A549 (cell line): ENCODE measurements around the gene NTNG2. TPM values are rescaled to one million over a fixed set of nuclear protein-coding genes. Genes with fewer than 3 reads are reported as not detected.

Source experiments
- ATAC-seq, 2 experiments: fragments of 200-7000 bp in 1 of 2; fragments of >200 bp in 1 of 2; cut with Nextera tagmentation in 1 of 2; cut with Tn5 transposase in 1 of 2; 3 replicates each; pipeline versions ENCODE4 v1.8.0 to v1.9.1; 2018 to 2020; ENCODE audit warnings: mild to moderate bottlenecking in 1 of 2, moderate library complexity in 1 of 2
- CTCF ChIA-PET: fragments of 300-600 bp; sonication (Branson Sonifier 250); formaldehyde crosslinking; extraction: SDS; loops from one replicate; lab custom pipeline; 2021; ENCODE audit warnings: antibody characterized with exemption, inconsistent platforms; lab: Yijun Ruan, JAX
- POLR2A ChIA-PET: fragments of 350-600 bp; formaldehyde crosslinking; extraction: SDS; loops from one replicate; lab custom pipeline; 2021; ENCODE audit warnings: antibody characterized with exemption, inconsistent platforms; lab: Yijun Ruan, JAX
- DNase-seq, 2 experiments: peaks; one replicate each; pipeline versions ENCODE4 v3.0.0 to v3.0.0-alpha.2; 2011 to 2016; ENCODE audit warnings: low read depth in 1 of 2, low spot score in 1 of 2
- FAIRE-seq: peaks from 2 replicates; lab custom pipeline; 2011; peaks lifted over from hg19 to GRCh38; lab: Jason Lieb, UNC
- H3K27ac ChIP-seq, 2 experiments: fragments of >200 bp; sonication (Bioruptor Twin); formaldehyde crosslinking; 3 replicates each; pipeline ENCODE4 v1.5.1; 2016 to 2017
- H3K4me1 ChIP-seq: fragments of >200 bp; sonication (Bioruptor Twin); formaldehyde crosslinking; 3 replicates; pipeline ENCODE4 v1.6.1; 2016
- H3K4me2 ChIP-seq: fragments of >200 bp; sonication (Bioruptor Twin); formaldehyde crosslinking; 3 replicates; pipeline ENCODE4 v1.6.1; 2016
- H3K4me3 ChIP-seq: fragments of >200 bp; sonication (Bioruptor Twin); formaldehyde crosslinking; 3 replicates; pipeline ENCODE4 v1.5.1; 2016
- H3K9me3 ChIP-seq: fragments of >200 bp; sonication (Bioruptor Twin); formaldehyde crosslinking; 3 replicates; pipeline ENCODE4 v1.6.1; 2016
- ATOH8 ChIP-seq: fragments of 250-450 bp; sonication (Bioruptor Pico); IDR thresholded peaks from 2 replicates; pipeline ENCODE4 v1.5.0; 2020; ENCODE audit warnings: low read depth, mild to moderate bottlenecking, moderate library complexity
- CBX2 ChIP-seq: fragments of 200-600 bp; sonication (generic); IDR thresholded peaks from 2 replicates; pipeline ENCODE4 v1.6.1; 2016; ENCODE audit warnings: low read depth, mild to moderate bottlenecking, borderline replicate concordance
- CBX8 ChIP-seq: fragments of 200-600 bp; sonication (generic); IDR thresholded peaks from 2 replicates; pipeline ENCODE4 v1.6.1; 2016
- EP300 ChIP-seq, 2 experiments: fragments of >200 bp; sonication (Bioruptor Twin); formaldehyde crosslinking; IDR thresholded peaks; 2 replicates in 1 of 2; 3 replicates in 1 of 2; pipeline ENCODE4 v1.6.1; 2016 to 2017
- FOSB ChIP-seq: fragments of 250-450 bp; sonication (Bioruptor Pico); IDR thresholded peaks from 2 replicates; pipeline ENCODE4 v1.5.0; 2020; ENCODE audit warnings: mild to moderate bottlenecking, moderate library complexity
- GATA3 ChIP-seq: IDR thresholded peaks from 2 replicates; pipeline ENCODE4 v1.6.1; 2012; ENCODE audit warnings: borderline replicate concordance
- HEYL ChIP-seq: fragments of 250-450 bp; sonication (Bioruptor Pico); IDR thresholded peaks from 2 replicates; pipeline ENCODE4 v1.8.0; 2021; ENCODE audit warnings: mild to moderate bottlenecking, moderate library complexity
- HOXA7 ChIP-seq: fragments of 250-450 bp; sonication (Bioruptor Pico); IDR thresholded peaks from 2 replicates; pipeline ENCODE4 v1.5.0; 2020; ENCODE audit warnings: mild to moderate bottlenecking, moderate library complexity
- JUN ChIP-seq, 2 experiments: fragments of >200 bp; sonication (Bioruptor Twin); formaldehyde crosslinking; IDR thresholded peaks; 2 replicates in 1 of 2; 3 replicates in 1 of 2; pipeline ENCODE4 v1.6.1; 2016 to 2017
- KDM1A ChIP-seq: fragments of 200-600 bp; sonication (generic); IDR thresholded peaks from 2 replicates; pipeline ENCODE4 v1.6.1; 2016; ENCODE audit warnings: low read depth, mild to moderate bottlenecking
- MAZ ChIP-seq: fragments of 150-350 bp; IDR thresholded peaks from 2 replicates; pipeline ENCODE4 v1.6.1; 2014; ENCODE audit warnings: antibody characterized with exemption, low read depth, low read length, borderline replicate concordance
- NPAS2 ChIP-seq: fragments of 250-450 bp; sonication (Bioruptor Pico); IDR thresholded peaks from 2 replicates; pipeline ENCODE4 v1.8.0; 2022; ENCODE audit warnings: mild to moderate bottlenecking, moderate library complexity, borderline replicate concordance
- POLR2A ChIP-seq: IDR thresholded peaks from 2 replicates; pipeline ENCODE4 v1.6.1; 2012; ENCODE audit warnings: mild to moderate bottlenecking, low read length
- POLR2AphosphoS2 ChIP-seq: conservative IDR thresholded peaks from 2 replicates; pipeline ENCODE4 v1.6.1; 2012; ENCODE audit warnings: low read length, improper control_type of control experiment, inconsistent platforms
- RAD21 ChIP-seq, 2 experiments: fragments of >200 bp in 1 of 2; sonication (Bioruptor Twin) in 1 of 2; formaldehyde crosslinking in 1 of 2; IDR thresholded peaks in 1 of 2; conservative IDR thresholded peaks in 1 of 2; 2 replicates in 1 of 2; 3 replicates in 1 of 2; pipeline ENCODE4 v1.6.1; 2012 to 2018; ENCODE audit warnings: inconsistent platforms in 1 of 2
- RARB ChIP-seq: fragments of 250-450 bp; sonication (Bioruptor Pico); IDR thresholded peaks from 2 replicates; pipeline ENCODE4 v1.8.0; 2021; ENCODE audit warnings: mild to moderate bottlenecking, moderate library complexity
- RCOR1 ChIP-seq: fragments of 150-350 bp; IDR thresholded peaks from 2 replicates; pipeline ENCODE4 v1.6.1; 2014; ENCODE audit warnings: antibody characterized with exemption, low read length, low read depth
- SREBF2 ChIP-seq: fragments of 450-650 bp; IDR thresholded peaks from 2 replicates; pipeline ENCODE4 v1.6.1; 2014; ENCODE audit warnings: mild to moderate bottlenecking, moderate library complexity
- ZC3H11A ChIP-seq: fragments of 450-650 bp; IDR thresholded peaks from 2 replicates; pipeline ENCODE4 v1.6.1; 2014; ENCODE audit warnings: antibody characterized with exemption, mild to moderate bottlenecking
- ZFP36 ChIP-seq: fragments of 450-650 bp; IDR thresholded peaks from 2 replicates; pipeline ENCODE4 v1.6.1; 2014; ENCODE audit warnings: borderline replicate concordance; ENCODE audit not compliant: partially characterized antibody
- ZNF302 ChIP-seq: fragments of 250-450 bp; sonication (Bioruptor Pico); IDR thresholded peaks from 2 replicates; pipeline ENCODE4 v1.9.0; 2021; ENCODE audit warnings: inconsistent platforms, mild to moderate bottlenecking, moderate library complexity
- ZSCAN20 ChIP-seq: fragments of 250-450 bp; sonication (Bioruptor Pico); IDR thresholded peaks from 2 replicates; pipeline ENCODE4 v1.8.0; 2022; ENCODE audit warnings: mild to moderate bottlenecking, moderate library complexity
- WGBS: methylation state at CpG from one replicate; pipeline ENCODE4 v1.1.6; 2017; ENCODE audit errors: missing lambda C conversion rate; 5-methylcytosine and 5-hydroxymethylcytosine counted together
- polyA plus RNA-seq, 4 experiments: library from polyadenylated mRNA; depleted of rRNA in 3 of 4; stranded (reverse); fragments of >200 nt; fragmentation: RNase III in 1 of 4; extraction: RNeasy Plus Mini Kit Qiagen cat#74134 plus additional on column Dnase treatment in 1 of 4; gene quantifications; 2 replicates in 3 of 4; 3 replicates in 1 of 4; pipeline ENCODE4 v1.2.3, GENCODE V29; 2011 to 2017
- TF ChIP-seq, protein P1 (sequence below): fragments of 250-450 bp; sonication (Bioruptor Pico); IDR thresholded peaks from 2 replicates; pipeline ENCODE4 v1.5.0; 2021; ENCODE audit warnings: mild to moderate bottlenecking, moderate library complexity, borderline replicate concordance

NTNG2 gene
- polyA plus RNA-seq, 2 of the 4 experiments (the other 2 are of a cell fraction): 0.52 to 1.0 TPM

- Histone ChIP-seq H3K4me2 (no peak overlapping the region), H3K27ac (no peak overlapping the region), H3K9me3 (no peaks in the 10 kb centered on the region), H3K4me3 (no peak overlapping the region), H3K4me1 (no peaks in the 10 kb centered on the region)
- CTCF ChIA-PET: interaction anchor here (1.5 to 2.0 kb wide), 2 partner anchors 14 to 21 kb away, joined by 4 to 7 read pairs; no protein-coding TSS in a partner anchor
- ATAC-seq: no peak
- TF ChIP-seq ZNF302 (CRISPR knock-in tag) (no peak), HOXA7 (CRISPR knock-in tag) (no peak), JUN (IDR thresholded peaks at IDR 0.05) (no peak), RARB (no peak), RAD21 (conservative IDR thresholded peaks at IDR 0.05 in 1 of 2, IDR thresholded peaks at IDR 0.05 in 1 of 2) (no peak), POLR2A (no peak), NPAS2 (CRISPR knock-in tag) (no peak), EP300 (IDR thresholded peaks at IDR 0.05) (no peak), KDM1A (no peak), CBX8 (no peak), ZC3H11A (no peak)
- POLR2A ChIA-PET: no interaction called here
- WGBS: 74% methylated on average over 4 of the region's 4 CpGs
- no peak for FAIRE-seq
- no peak for DNase-seq
These were observed 121.3 kb downstream of the NTNG2 start for GRCh38 chr9:132283165-132283564.

GRCh38 chr9:132283863-132284262 is 122.0 kb downstream of the NTNG2 start:
- H3K4me1 ChIP-seq: no peaks in the 10 kb centered on the region
- TF ChIP-seq ATOH8 (CRISPR knock-in tag): no peak
- TF ChIP-seq CBX2: no peak
- no peak for TF ChIP-seq HEYL (CRISPR knock-in tag)
- TF ChIP-seq RARB: no peak
- no peak for TF ChIP-seq POLR2AphosphoS2
- no peak for TF ChIP-seq MAZ
- TF ChIP-seq, protein P1, sequence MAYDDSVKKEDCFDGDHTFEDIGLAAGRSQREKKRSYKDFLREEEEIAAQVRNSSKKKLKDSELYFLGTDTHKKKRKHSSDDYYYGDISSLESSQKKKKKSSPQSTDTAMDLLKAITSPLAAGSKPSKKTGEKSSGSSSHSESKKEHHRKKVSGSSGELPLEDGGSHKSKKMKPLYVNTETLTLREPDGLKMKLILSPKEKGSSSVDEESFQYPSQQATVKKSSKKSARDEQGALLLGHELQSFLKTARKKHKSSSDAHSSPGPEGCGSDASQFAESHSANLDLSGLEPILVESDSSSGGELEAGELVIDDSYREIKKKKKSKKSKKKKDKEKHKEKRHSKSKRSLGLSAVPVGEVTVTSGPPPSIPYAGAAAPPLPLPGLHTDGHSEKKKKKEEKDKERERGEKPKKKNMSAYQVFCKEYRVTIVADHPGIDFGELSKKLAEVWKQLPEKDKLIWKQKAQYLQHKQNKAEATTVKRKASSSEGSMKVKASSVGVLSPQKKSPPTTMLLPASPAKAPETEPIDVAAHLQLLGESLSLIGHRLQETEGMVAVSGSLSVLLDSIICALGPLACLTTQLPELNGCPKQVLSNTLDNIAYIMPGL: no peak
- no peak for TF ChIP-seq ZSCAN20 (CRISPR knock-in tag)
- TF ChIP-seq FOSB: no peak
- no peak for TF ChIP-seq ZNF302 (CRISPR knock-in tag)
- TF ChIP-seq GATA3: no peak
- TF ChIP-seq SREBF2: no peak
- TF ChIP-seq NPAS2 (CRISPR knock-in tag): no peak
- H3K4me3 ChIP-seq: no peak overlapping the region
- ChIA-PET CTCF (interaction anchor here (1.2 to 2.0 kb wide), 4 partner anchors 15 to 692 kb away, joined by 3 to 7 read pairs (median 4); no protein-coding TSS in a partner anchor), POLR2A (no interaction called here)
- H3K4me2 ChIP-seq: no peak overlapping the region
- WGBS: 75% methylated on average over 7 of the region's 7 CpGs
- ATAC-seq (peak in 1 of 2 experiments; percentile 43; a peak in 3 of 6 replicates), FAIRE-seq (peak; percentile 72), DNase-seq (no peak)
- H3K9me3 ChIP-seq: no peaks in the 10 kb centered on the region
- no peak overlapping the region for H3K27ac ChIP-seq

DNA sequence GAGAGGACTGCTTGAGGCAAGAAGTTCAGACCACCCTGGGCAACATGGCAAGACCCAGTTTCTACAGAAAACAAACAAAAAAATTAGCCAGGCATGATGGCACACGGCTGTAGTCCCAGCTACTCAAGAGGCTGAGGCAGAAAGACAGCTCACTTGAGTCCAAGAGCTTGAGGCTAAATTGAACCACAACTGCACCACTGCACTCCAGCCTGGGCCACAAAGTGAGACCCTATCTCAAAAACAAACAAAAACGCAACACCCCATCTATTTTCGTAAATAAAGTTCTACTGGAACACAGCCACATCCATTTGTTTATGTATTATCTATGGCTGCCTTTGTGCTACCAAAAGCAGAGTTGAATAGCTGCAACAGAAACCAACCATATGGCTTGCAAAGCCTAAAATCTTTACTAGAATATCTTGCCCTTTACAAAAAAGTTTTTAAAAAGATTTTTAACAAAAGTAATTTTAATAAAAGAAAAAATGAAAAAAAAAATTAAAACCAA is 125.5 kb downstream of the NTNG2 start:
- ChIA-PET CTCF (no interaction called here), POLR2A (no interaction called here)
- no peak overlapping the region for H3K27ac ChIP-seq

More for the DNA sequence above, 125.5 kb downstream of the NTNG2 start:
- Histone ChIP-seq H3K4me3 (no peak overlapping the region), H3K4me2 (no peak overlapping the region)
- ATAC-seq: no peak
- 88% methylated on average over 3 of the region's 3 CpGs for WGBS
- TF ChIP-seq RCOR1 (no peak), ZFP36 (no peak)
- TF ChIP-seq, all 56 proteins: peak for 0
- FAIRE-seq (no peak), DNase-seq (no peak)
- Histone ChIP-seq H3K4me1 (no peaks in the 10 kb centered on the region), H3K9me3 (no peaks in the 10 kb centered on the region)
